GM12864 (cell line): ENCODE data around the gene FBXL7.

Source experiments
- DNase-seq: peaks from one replicate; pipeline ENCODE4 v3.0.0-alpha.2; 2011; ENCODE audit warnings: low read depth
- H3K4me3 ChIP-seq: 2 replicates; pipeline ENCODE4 v1.5.1; 2011; ENCODE audit warnings: mild to moderate bottlenecking, low read depth, low read length, control low read depth
- TF ChIP-seq, protein P1 (sequence below): IDR thresholded peaks from 2 replicates; pipeline ENCODE4 v1.5.1; 2011; ENCODE audit warnings: low read depth, mild to moderate bottlenecking, moderate library complexity, low read length, control low read depth, inconsistent platforms; ENCODE audit errors: missing control alignments

Gene FBXL7

DNA sequence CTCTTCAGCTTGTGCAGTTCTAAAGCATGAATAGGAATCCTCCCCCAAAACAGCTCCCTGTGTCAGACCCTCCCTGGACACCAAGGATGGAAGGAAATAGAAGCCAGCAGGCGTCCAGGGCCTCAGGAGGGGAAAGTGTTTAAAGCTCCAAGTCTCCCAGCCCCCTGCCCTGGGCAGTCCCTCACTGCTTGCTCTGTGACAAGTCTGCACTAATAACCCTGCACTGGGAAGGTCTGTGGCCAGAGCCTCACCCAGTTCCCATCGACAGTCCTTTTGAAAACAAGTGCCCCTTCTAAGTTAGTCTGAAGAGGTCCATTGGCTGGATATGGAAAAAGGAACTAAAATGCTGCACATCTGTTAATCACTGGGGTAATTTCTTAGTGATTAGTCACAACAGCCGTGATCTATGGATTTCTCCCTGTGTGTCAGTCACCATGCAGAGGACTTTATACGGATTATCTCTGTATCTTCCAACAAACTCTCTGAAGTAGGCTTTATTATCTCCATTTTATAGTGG lies 195.3 kb downstream of the FBXL7 start:
- H3K4me3 ChIP-seq, result no peak overlapping the region
- DNase-seq, result no peak
- TF ChIP-seq, protein P1, sequence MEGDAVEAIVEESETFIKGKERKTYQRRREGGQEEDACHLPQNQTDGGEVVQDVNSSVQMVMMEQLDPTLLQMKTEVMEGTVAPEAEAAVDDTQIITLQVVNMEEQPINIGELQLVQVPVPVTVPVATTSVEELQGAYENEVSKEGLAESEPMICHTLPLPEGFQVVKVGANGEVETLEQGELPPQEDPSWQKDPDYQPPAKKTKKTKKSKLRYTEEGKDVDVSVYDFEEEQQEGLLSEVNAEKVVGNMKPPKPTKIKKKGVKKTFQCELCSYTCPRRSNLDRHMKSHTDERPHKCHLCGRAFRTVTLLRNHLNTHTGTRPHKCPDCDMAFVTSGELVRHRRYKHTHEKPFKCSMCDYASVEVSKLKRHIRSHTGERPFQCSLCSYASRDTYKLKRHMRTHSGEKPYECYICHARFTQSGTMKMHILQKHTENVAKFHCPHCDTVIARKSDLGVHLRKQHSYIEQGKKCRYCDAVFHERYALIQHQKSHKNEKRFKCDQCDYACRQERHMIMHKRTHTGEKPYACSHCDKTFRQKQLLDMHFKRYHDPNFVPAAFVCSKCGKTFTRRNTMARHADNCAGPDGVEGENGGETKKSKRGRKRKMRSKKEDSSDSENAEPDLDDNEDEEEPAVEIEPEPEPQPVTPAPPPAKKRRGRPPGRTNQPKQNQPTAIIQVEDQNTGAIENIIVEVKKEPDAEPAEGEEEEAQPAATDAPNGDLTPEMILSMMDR, result no peak

DNA sequence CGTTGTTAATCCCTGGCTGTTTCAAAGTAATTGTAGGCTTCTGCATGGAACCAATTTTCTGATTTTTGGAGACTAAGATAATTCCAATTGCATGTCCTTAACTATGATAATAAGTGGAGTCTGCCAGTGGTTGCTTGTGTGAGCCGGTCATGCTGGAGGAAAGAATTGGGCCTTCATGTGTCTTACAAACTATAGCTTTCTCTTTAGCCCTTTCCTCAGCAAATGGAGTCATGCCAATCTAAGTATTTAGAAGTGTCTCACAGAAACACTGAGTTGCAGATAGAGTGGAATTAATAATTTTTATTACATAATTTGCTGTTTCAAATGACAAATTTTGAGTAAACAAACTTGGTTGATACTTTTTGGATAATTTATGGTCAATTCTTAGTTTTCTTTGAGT lies 200.4 kb downstream of the FBXL7 start:
- no peak for DNase-seq
- H3K4me3 ChIP-seq, result no peak overlapping the region
- TF ChIP-seq, protein P1, result no peak

DNA sequence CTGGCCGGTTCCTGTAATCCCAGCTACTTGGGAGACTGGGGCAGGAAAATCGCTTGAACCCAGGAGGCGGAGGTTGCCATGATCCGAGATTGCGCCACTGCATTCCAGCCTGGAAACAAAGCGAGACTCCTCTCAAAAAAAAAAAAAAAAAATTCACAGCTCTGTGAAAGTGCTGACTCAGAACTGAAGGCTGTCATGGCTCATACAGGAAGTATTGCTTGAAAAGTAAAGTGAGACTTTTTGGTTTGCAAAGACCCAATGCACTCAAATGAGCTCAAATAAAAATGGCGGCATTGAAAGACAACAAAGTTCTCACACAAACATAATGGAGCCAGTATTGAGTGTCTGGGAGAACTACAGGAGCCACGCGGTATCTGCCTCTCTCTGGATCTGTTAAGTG lies 202.1 kb downstream of the FBXL7 start:
- DNase-seq, result no peak
- no peak overlapping the region for H3K4me3 ChIP-seq
- TF ChIP-seq, protein P1, result no peak

DNA sequence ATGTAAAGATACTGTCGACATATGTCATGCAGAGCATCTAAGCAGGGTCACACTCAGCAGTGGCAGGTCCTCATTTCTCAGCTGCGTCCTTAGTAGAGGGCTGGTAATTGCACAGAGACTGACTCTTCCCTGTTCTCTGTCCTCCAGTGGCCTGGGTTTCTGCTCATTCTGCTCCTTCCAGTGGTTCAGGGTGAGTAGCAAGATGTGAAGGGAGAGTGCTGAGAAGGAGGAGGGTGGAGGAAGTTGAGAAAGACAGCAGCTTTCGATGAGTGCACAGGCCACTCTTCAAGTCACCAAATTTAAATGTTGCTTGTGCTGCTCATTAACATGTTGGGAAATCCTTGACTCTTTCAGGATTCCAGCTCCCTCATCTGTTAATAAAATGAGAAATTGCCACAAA lies 203.9 kb downstream of the FBXL7 start:
- no peak for DNase-seq
- no peak overlapping the region for H3K4me3 ChIP-seq
- TF ChIP-seq, protein P1, result no peak

DNA sequence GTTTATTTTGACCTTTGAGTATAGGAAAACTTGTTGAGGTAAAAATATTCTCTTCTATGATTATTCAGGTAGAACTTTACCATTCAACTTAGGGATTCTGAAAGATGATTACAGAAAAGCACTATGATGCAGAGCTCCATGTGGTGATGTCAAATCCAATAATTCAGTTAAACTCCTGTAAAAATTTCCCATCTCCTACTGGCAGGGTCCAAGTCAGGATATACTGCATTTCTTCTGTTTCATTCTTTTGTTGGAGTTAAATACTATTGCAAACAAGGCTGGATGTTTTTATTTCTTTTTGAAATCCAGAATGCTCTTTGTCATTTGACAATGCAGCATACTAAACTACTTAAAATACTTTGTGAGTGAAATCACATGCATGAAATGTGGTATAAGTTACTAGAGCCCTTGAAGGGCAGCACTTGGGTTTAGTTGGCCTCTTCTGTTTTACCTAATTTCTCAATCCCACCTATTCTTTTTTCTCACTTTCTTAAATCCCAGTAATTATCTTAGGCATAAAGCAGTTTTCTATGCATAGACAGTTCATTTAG lies 204.5 kb downstream of the FBXL7 start:
- no peak overlapping the region for H3K4me3 ChIP-seq
- TF ChIP-seq, protein P1, result no peak
- DNase-seq, result no peak

DNA sequence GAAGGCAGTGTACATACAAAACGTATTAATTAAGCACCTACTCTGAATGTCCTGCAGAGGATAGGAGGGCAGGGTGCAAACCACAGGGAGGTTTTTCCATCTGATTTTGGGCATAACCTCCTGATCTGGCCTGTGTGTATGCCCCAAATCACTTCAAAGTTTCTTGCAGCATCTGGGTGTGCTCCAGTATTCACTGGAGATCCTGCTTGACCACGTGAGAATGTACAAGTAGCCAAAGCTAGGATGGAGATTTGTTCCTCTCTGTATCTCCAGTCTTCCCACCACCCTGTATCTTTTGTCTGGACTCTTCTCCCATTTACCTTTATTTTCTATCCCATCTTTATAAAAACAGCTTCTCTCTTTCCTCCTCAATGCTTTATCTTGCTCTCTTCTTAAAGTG lies 207.7 kb downstream of the FBXL7 start:
- no peak overlapping the region for H3K4me3 ChIP-seq
- DNase-seq, result no peak
- TF ChIP-seq, protein P1, result no peak

DNA sequence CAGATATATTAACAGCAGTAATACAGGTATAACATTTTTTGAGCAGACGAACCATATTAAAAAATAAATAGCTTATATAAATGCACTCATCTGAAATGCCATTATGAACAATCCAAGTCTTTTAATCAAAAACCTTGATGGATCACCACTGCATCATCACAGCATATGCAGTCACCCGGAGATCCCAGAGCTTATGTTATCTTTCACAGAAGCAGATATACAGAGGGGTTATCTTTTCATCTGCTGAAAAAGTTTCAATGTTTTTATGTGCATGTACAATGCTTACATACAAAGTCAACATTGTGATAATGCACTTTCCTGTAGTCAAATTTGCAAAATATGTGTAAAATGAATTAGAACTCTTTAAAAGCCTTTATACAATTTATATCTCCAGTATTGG lies 211.9 kb downstream of the FBXL7 start:
- TF ChIP-seq, protein P1, result no peak
- no peak overlapping the region for H3K4me3 ChIP-seq
- DNase-seq, result no peak
